ENCODE data around the gene SUV39H2. TPM values are rescaled to one million over a fixed set of nuclear protein-coding genes. Genes with fewer than 3 reads are reported as not detected.

The SUV39H2 gene
- total and polyA plus RNA-seq, 7 experiments from 2014 or later, result 2.4 to 25.0 (median 6.8) TPM

DNA sequence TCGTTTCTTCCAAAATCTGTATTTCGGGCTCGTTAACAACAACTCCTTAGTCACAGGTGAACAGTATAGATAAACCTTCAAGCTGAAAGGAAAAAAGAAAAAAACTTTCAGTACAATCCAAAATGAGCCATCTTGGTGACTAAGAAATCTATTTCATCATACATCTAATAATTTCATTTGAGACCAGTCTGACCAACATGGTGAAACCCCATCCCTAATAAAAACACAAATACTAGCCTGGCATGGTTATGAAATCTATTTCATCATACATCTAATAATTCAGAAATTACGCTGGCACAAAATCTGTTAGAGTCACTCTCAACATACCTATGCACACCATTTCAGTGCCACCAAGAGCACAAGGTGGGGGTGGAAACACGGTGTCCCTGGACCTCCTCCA is 66.4 kb downstream of the SUV39H2 start:
- DNase-seq (no peak), ATAC-seq (no peak)
- Histone ChIP-seq H3K4me1 (ENCODE audit: control insufficient read depth in 2 of 2, insufficient read depth in 2 of 2, low read length in 2 of 2) (peaks cover 0 to 4% of the 10 kb centered on the region in 2 donors), H3K9me3 (ENCODE audit: control insufficient read depth in 2 of 3, low read length in 3 of 3) (no peaks in the 10 kb centered on the region), H3K4me3 (ENCODE audit: low read length) (no peak overlapping the region), H3K27ac (ENCODE audit: low read depth, low read length) (no peak overlapping the region), H3K36me3 (ENCODE audit: control insufficient read depth in 2 of 3, insufficient read depth in 3 of 3, low read length in 3 of 3) (peaks cover 7 to 55% (median 16%) of the 10 kb centered on the region in 3 experiments), H3K27me3 (ENCODE audit: control insufficient read depth in 2 of 2, insufficient read depth in 2 of 2, low read length in 2 of 2) (no peaks in the 10 kb centered on the region)
- Mint-ChIP-seq H3K4me3 (no peak overlapping the region), H3K27ac (peak overlapping the region in 1 of 9 donors; percentile 37), H3K9me3 (no peaks in the 10 kb centered on the region), H3K27me3 (no peaks in the 10 kb centered on the region), H3K36me3 (peaks cover 6 to 42% (median 21%) of the 10 kb centered on the region in 5 donors), H3K4me1 (peaks cover 11 to 32% (median 19%) of the 10 kb centered on the region in 7 donors)
- POLR2A ChIA-PET, result interaction anchor here (1.0 kb wide), 1 partner anchor 9 kb away, joined by 3 read pairs; the partner anchor contains the start of gene DCLRE1C
- intact Hi-C loops (cut with micrococcal nuclease), result no loop called here
- CTCF ChIA-PET, result no interaction called here

DNA sequence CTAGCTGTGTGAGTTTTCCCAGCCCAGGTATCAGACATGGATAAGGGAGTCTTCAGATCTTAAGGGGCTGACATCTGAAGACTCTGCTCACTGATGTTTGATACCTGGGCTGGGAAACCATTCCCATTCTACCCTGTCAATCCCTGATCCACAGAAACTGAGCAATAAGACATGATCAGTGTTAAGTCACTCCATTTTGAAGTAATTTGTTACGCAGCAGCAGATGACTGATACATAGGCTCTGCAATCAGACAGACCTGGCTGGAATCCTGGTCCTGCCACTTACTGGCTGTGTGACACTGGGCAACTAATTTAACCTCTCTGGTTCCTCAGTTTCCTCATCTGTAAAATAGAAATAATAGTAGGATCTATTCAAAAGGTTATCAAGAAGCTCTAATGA is 68.6 kb downstream of the SUV39H2 start:
- Histone ChIP-seq H3K36me3 (ENCODE audit: control insufficient read depth in 2 of 3, insufficient read depth in 3 of 3, low read length in 3 of 3) (peaks cover 7 to 51% (median 16%) of the 10 kb centered on the region in 3 experiments), H3K4me3 (ENCODE audit: low read length) (no peak overlapping the region), H3K27me3 (ENCODE audit: control insufficient read depth in 2 of 2, insufficient read depth in 2 of 2, low read length in 2 of 2) (no peaks in the 10 kb centered on the region), H3K4me1 (ENCODE audit: control insufficient read depth in 2 of 2, insufficient read depth in 2 of 2, low read length in 2 of 2) (peaks cover 12 to 13% of the 10 kb centered on the region in 2 donors), H3K9me3 (ENCODE audit: control insufficient read depth in 2 of 3, low read length in 3 of 3) (no peaks in the 10 kb centered on the region), H3K27ac (ENCODE audit: low read depth, low read length) (no peak overlapping the region)
- no peak for DNase-seq
- Mint-ChIP-seq H3K4me3 (no peak overlapping the region), H3K36me3 (peaks cover 3 to 45% (median 21%) of the 10 kb centered on the region in 5 donors), H3K27me3 (no peaks in the 10 kb centered on the region), H3K4me1 (peaks cover 17 to 44% (median 32%) of the 10 kb centered on the region in 7 donors), H3K27ac (no peak overlapping the region), H3K9me3 (no peaks in the 10 kb centered on the region)
- ChIA-PET POLR2A (interaction anchor here (0.8 kb wide), 1 partner anchor 220 kb away, joined by 4 read pairs; no protein-coding TSS in a partner anchor), CTCF (interaction anchor here (0.5 kb wide), 1 partner anchor 424 kb away, joined by 3 read pairs; no protein-coding TSS in a partner anchor)
- no peak for ATAC-seq
- intact Hi-C loops (cut with micrococcal nuclease), result no loop called here

DNA sequence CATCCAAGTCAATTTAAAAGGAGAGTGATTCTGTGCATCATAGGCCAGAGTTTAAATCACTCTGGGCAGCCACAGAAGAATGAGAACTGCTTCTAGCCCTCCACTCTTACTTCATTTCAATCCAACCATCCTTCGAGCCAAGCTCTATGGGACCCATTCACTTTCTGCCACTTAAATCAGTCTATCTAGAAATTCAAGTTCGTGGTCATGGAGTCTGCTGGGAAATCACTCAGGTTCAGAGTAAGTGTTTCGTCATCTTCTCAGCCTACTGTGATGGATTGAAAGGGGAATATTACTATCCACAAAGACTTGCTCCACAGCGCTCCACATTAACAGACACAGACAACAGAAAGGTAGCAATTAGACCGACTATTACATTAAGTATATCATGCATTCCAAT is 70.6 kb downstream of the SUV39H2 start:
- Mint-ChIP-seq H3K36me3 (peaks cover 0 to 41% (median 18%) of the 10 kb centered on the region in 5 donors), H3K27ac (peak overlapping the region in 3 of 9 donors; percentile 2 to 47 (median 23)), H3K27me3 (no peaks in the 10 kb centered on the region), H3K9me3 (no peaks in the 10 kb centered on the region), H3K4me3 (peak overlapping the region in 1 of 10 donors; percentile 22), H3K4me1 (peaks cover 23 to 47% (median 38%) of the 10 kb centered on the region in 7 donors)
- POLR2A ChIA-PET, result interaction anchor here (1.3 to 1.6 kb wide), 2 partner anchors 10 to 112 kb away, joined by 3 to 4 read pairs; partner anchors contain the start of genes CDNF and MEIG1
- Histone ChIP-seq H3K9me3 (ENCODE audit: control insufficient read depth in 2 of 3, low read length in 3 of 3) (no peaks in the 10 kb centered on the region), H3K4me3 (ENCODE audit: low read length) (no peak overlapping the region), H3K27me3 (ENCODE audit: control insufficient read depth in 2 of 2, insufficient read depth in 2 of 2, low read length in 2 of 2) (no peaks in the 10 kb centered on the region), H3K36me3 (ENCODE audit: control insufficient read depth in 2 of 3, insufficient read depth in 3 of 3, low read length in 3 of 3) (peaks cover 7 to 38% (median 16%) of the 10 kb centered on the region in 3 experiments), H3K4me1 (ENCODE audit: control insufficient read depth in 2 of 2, insufficient read depth in 2 of 2, low read length in 2 of 2) (peaks cover 20 to 21% of the 10 kb centered on the region in 2 donors), H3K27ac (ENCODE audit: low read depth, low read length) (no peak overlapping the region)
- intact Hi-C loops (cut with micrococcal nuclease), result no loop called here
- no peak for ATAC-seq
- DNase-seq, result no peak
- CTCF ChIA-PET, result no interaction called here

DNA sequence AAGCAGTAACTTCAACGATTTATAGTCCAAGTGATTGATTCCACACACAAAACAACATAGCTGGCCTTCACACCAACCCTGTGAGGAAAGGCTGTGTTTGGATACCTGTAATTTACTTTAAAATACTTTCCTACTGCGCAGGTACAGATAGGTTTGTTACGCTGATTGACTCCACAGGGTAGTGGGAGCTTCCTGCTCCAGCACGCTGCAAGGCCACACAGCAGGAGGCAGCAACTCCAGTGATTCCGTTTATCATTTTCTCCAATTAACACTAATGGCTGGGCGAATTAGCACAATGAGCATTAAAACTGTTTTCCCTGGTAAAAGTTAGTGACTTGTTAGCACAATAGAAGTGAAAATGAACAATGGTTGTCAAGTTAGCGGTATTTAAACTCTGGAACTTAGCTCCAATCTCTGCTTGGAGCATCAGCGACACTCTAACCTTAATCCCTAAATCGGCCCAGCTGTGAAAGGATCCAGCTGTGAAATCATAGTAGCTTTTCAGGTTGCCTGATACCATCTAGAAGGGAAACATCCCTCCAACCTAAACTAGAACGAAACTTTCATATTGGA is 74.3 kb downstream of the SUV39H2 start:
- H3K9me3 ChIP-seq (ENCODE audit: control insufficient read depth in 2 of 3, low read length in 3 of 3), result no peaks in the 10 kb centered on the region
- peaks cover 26 to 28% of the 10 kb centered on the region in 2 donors for H3K4me1 ChIP-seq (ENCODE audit: control insufficient read depth in 2 of 2, insufficient read depth in 2 of 2, low read length in 2 of 2)
- Mint-ChIP-seq H3K4me1 (peaks cover 31 to 69% (median 60%) of the 10 kb centered on the region in 7 donors), H3K4me3 (peak overlapping the region; percentile 89 to 96 (median 92)), H3K36me3 (peaks cover 0 to 22% (median 5%) of the 10 kb centered on the region in 5 donors), H3K27ac (peak overlapping the region; percentile 91 to 97 (median 96)), H3K9me3 (no peaks in the 10 kb centered on the region), H3K27me3 (no peaks in the 10 kb centered on the region)
- intact Hi-C loops (cut with micrococcal nuclease), result loop anchor here (5.0 to 10.0 kb wide), 7 partner anchors 306 to 1862 kb away; partner anchors contain the start of genes PRPF18 (in 1 of the 2), RSU1 (in 1 of the 2) and SEPHS1 (in 1 of the 2)
- ChIA-PET CTCF (interaction anchor here (0.5 to 0.9 kb wide), 3 partner anchors 19 to 1369 kb away, joined by 3 to 4 read pairs (median 3); no protein-coding TSS in a partner anchor), POLR2A (interaction anchor here (0.7 kb wide), 2 partner anchors 115 to 1359 kb away, joined by 4 to 6 read pairs; partner anchors contain the start of genes CDNF, HSPA14 and MSANTD7)
- peak overlapping the region; percentile 78 for H3K27ac ChIP-seq (ENCODE audit: low read depth, low read length)
- peak overlapping the region; percentile 97 for H3K4me3 ChIP-seq (ENCODE audit: low read length)
- ATAC-seq, result no peak
- peaks cover 0 to 14% (median 4%) of the 10 kb centered on the region in 3 experiments for H3K36me3 ChIP-seq (ENCODE audit: control insufficient read depth in 2 of 3, insufficient read depth in 3 of 3, low read length in 3 of 3)
- H3K27me3 ChIP-seq (ENCODE audit: control insufficient read depth in 2 of 2, insufficient read depth in 2 of 2, low read length in 2 of 2), result no peaks in the 10 kb centered on the region
- peak in 2 of 9 donors; percentile 6 to 8 for DNase-seq

DNA sequence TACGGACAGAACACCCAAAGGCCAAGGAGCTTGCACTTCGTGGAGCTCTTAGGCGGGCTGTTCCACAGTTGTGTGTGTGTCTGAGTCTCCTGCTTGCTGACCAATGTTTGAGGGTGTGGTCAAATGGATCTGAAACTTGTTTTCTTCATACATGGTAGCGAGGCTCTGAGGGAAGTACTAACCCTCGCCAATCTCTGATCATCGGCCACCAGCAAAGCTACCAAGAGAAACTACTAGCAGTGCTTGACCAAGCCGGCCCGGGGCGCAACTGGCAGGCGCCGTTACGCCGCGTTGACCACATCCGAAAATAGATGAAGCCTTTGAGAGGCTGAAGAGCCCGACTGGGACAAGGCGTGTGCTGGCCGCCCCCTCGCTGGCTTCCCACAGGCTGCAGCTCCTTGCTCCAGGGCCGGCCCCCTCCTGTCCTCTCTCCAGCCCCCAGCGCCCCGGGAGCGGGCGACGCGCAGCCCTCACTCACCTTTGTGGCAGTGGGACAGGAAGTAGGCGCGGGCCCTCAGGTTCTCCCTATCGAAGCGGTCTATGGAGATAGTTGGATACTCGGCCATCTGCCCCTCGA is 74.8 kb downstream of the SUV39H2 start:
- Mint-ChIP-seq H3K27me3 (no peaks in the 10 kb centered on the region), H3K9me3 (no peaks in the 10 kb centered on the region), H3K36me3 (peaks cover 0 to 22% (median 5%) of the 10 kb centered on the region in 5 donors), H3K27ac (peak overlapping the region; percentile 91 to 97 (median 96)), H3K4me1 (peaks cover 31 to 71% (median 63%) of the 10 kb centered on the region in 7 donors), H3K4me3 (peak overlapping the region; percentile 89 to 96 (median 92))
- H3K4me3 ChIP-seq (ENCODE audit: low read length), result peak overlapping the region; percentile 97
- ATAC-seq (peak; percentile 48), DNase-seq (peak in 3 of 9 donors; percentile 5 to 26 (median 20))
- POLR2A ChIA-PET, result interaction anchor here (0.6 to 2.5 kb wide), 5 partner anchors 9 to 116 kb away, joined by 3 to 8 read pairs (median 5); partner anchors contain the start of genes CDNF, HSPA14, MSANTD7 and SUV39H2
- peaks cover 0 to 9% (median 0%) of the 10 kb centered on the region in 3 experiments for H3K36me3 ChIP-seq (ENCODE audit: control insufficient read depth in 2 of 3, insufficient read depth in 3 of 3, low read length in 3 of 3)
- intact Hi-C loops (cut with micrococcal nuclease), result loop anchor here (5.0 to 10.0 kb wide), 7 partner anchors 306 to 1861 kb away; partner anchors contain the start of genes PRPF18 (in 1 of the 2), RSU1 (in 1 of the 2) and SEPHS1 (in 1 of the 2)
- peak overlapping the region; percentile 78 for H3K27ac ChIP-seq (ENCODE audit: low read depth, low read length)
- H3K27me3 ChIP-seq (ENCODE audit: control insufficient read depth in 2 of 2, insufficient read depth in 2 of 2, low read length in 2 of 2), result no peaks in the 10 kb centered on the region
- no peaks in the 10 kb centered on the region for H3K9me3 ChIP-seq (ENCODE audit: control insufficient read depth in 2 of 3, low read length in 3 of 3)
- H3K4me1 ChIP-seq (ENCODE audit: control insufficient read depth in 2 of 2, insufficient read depth in 2 of 2, low read length in 2 of 2), result peaks cover 26 to 28% of the 10 kb centered on the region in 2 donors
- CTCF ChIA-PET, result interaction anchor here (0.5 to 1.2 kb wide), 5 partner anchors 18 to 1370 kb away, joined by 3 to 4 read pairs (median 3); no protein-coding TSS in a partner anchor
